Endothelial cell of umbilical vein (primary cell): ENCODE results near the gene EFCAB8. TPM values are rescaled to one million over a fixed set of nuclear protein-coding genes. Genes with fewer than 3 reads are reported as not detected.

ENCODE experiments used
- BruUV-seq: library from RNA; stranded (reverse); fragments of 400-500 nt; replicated peaks from 2 replicates; lab custom pipeline; 2021; lab: Mats Ljungman, UMichigan
- CTCF ChIA-PET: fragments of 300-600, 350-600 bp; sonication (Branson Sonifier 250); formaldehyde crosslinking; loops from one replicate; lab custom pipeline; 2021; ENCODE audit warnings: antibody characterized with exemption, inconsistent platforms; lab: Charles Lee
- POLR2A ChIA-PET: fragments of 300-600, 350-600 bp; sonication (Branson Sonifier 250); formaldehyde crosslinking; loops from one replicate; lab custom pipeline; 2021; ENCODE audit warnings: antibody characterized with exemption, inconsistent platforms; lab: Charles Lee
- DNase-seq: peaks from one replicate; pipeline ENCODE4 v3.0.0-alpha.2; 2011; ENCODE audit warnings: low read depth, low spot score
- FAIRE-seq: peaks from 2 replicates; lab custom pipeline; 2011; peaks lifted over from hg19 to GRCh38; lab: Jason Lieb, UNC
- H2AFZ ChIP-seq: 2 replicates; pipeline ENCODE4 v1.6.0; 2012; ENCODE audit warnings: low read depth, low read length, control low read depth, inconsistent platforms
- H3K27ac ChIP-seq: 2 replicates; pipeline ENCODE4 v1.5.1; 2011; ENCODE audit warnings: low read depth, mild to moderate bottlenecking, control low read depth, low read length, moderate library complexity; ENCODE audit not compliant: insufficient read depth
- H3K27me3 ChIP-seq, 2 experiments: 2 replicates each; pipeline versions ENCODE4 v1.6.0 to v1.6.1; 2011; ENCODE audit warnings: low read length in 2 of 2, mixed read lengths in 1 of 2; ENCODE audit not compliant: control insufficient read depth in 2 of 2, insufficient read depth in 2 of 2
- H3K36me3 ChIP-seq, 2 experiments: 2 replicates in 1 of 2; 3 replicates in 1 of 2; pipeline ENCODE4 v1.5.1; 2011; ENCODE audit warnings: low read length in 2 of 2, mild to moderate bottlenecking in 1 of 2, moderate library complexity in 1 of 2; ENCODE audit not compliant: control insufficient read depth in 2 of 2, insufficient read depth in 2 of 2; ENCODE audit errors: extremely low read depth in 1 of 2
- H3K4me1 ChIP-seq: 3 replicates; pipeline ENCODE4 v1.5.1; 2011; ENCODE audit warnings: mild to moderate bottlenecking, low read length; ENCODE audit not compliant: control insufficient read depth, insufficient read depth; ENCODE audit errors: extremely low read depth
- H3K4me2 ChIP-seq: 2 replicates; pipeline ENCODE4 v1.6.1; 2011; ENCODE audit warnings: low read length, control low read depth, mixed read lengths; ENCODE audit not compliant: insufficient read depth
- H3K4me3 ChIP-seq, 3 experiments: fragments of 200-600 bp in 1 of 3; sonication (generic), shearing (Covaris generic) in 1 of 3; replicated peaks in 1 of 3; 2 replicates each; pipeline ENCODE4 v1.5.1; 2011 to 2016; ENCODE audit warnings: control low read depth in 3 of 3, low read length in 3 of 3, mild to moderate bottlenecking in 2 of 3, inconsistent platforms in 1 of 3, low read depth in 1 of 3, moderate library complexity in 1 of 3; ENCODE audit not compliant: insufficient read depth in 1 of 3
- H3K79me2 ChIP-seq: 2 replicates; pipeline ENCODE4 v1.6.0; 2012; ENCODE audit warnings: low read length, inconsistent platforms; ENCODE audit not compliant: control insufficient read depth, insufficient read depth
- H3K9ac ChIP-seq: replicated peaks from 2 replicates; pipeline ENCODE3; 2011; ENCODE audit warnings: low read length, control low read depth; ENCODE audit not compliant: insufficient read depth; ENCODE audit errors: extremely low read depth
- H3K9me1 ChIP-seq: replicated peaks from 3 replicates; pipeline ENCODE4 v1.6.0; 2011; ENCODE audit warnings: mild to moderate bottlenecking, low read length; ENCODE audit not compliant: control insufficient read depth, insufficient read depth; ENCODE audit errors: extremely low read depth
- H3K9me3 ChIP-seq: replicated peaks from 2 replicates; pipeline ENCODE4 v1.5.1; 2012; ENCODE audit warnings: low read length, inconsistent platforms; ENCODE audit not compliant: control insufficient read depth, insufficient read depth
- H4K20me1 ChIP-seq: replicated peaks from 2 replicates; pipeline ENCODE3; 2011; ENCODE audit warnings: mild to moderate bottlenecking, low read length; ENCODE audit not compliant: control insufficient read depth, insufficient read depth; ENCODE audit errors: extremely low read depth
- EZH2 ChIP-seq: IDR thresholded peaks from 2 replicates; pipeline ENCODE4 v1.6.1; 2012; ENCODE audit warnings: borderline replicate concordance, low read depth, mild to moderate bottlenecking, moderate library complexity, low read length, inconsistent platforms; ENCODE audit not compliant: severe bottlenecking
- FOS ChIP-seq: IDR thresholded peaks from 2 replicates; pipeline ENCODE4 v1.6.1; 2011; ENCODE audit warnings: mild to moderate bottlenecking, low read length, moderate library complexity, borderline replicate concordance; ENCODE audit not compliant: insufficient read depth
- GATA2 ChIP-seq: IDR thresholded peaks from 2 replicates; pipeline ENCODE4 v1.7.0; 2011; ENCODE audit warnings: low read depth, mild to moderate bottlenecking, moderate library complexity, mixed read lengths, low read length; ENCODE audit not compliant: insufficient read length, insufficient read depth
- JUN ChIP-seq: IDR thresholded peaks from 2 replicates; pipeline ENCODE4 v1.6.1; 2011; ENCODE audit warnings: borderline replicate concordance, low read depth; ENCODE audit not compliant: insufficient read length, insufficient read depth
- MYC ChIP-seq: IDR thresholded peaks from one replicate; pipeline ENCODE4 v1.6.1; 2011; ENCODE audit warnings: mild to moderate bottlenecking, low read depth, low read length
- POLR2A ChIP-seq: IDR thresholded peaks from 2 replicates; pipeline ENCODE4 v1.6.1; 2012; ENCODE audit warnings: low read depth, mild to moderate bottlenecking, control low read depth, low read length
- POLR2AphosphoS5 ChIP-seq: IDR thresholded peaks from 2 replicates; pipeline ENCODE4 v1.6.1; 2012; ENCODE audit warnings: low read depth, mild to moderate bottlenecking, control low read depth, low read length, moderate library complexity; ENCODE audit not compliant: insufficient read depth
- dilution Hi-C: fragments of 300-500 bp; cut with MboI; formaldehyde crosslinking; loops from one replicate; pipeline ENCODE4 v1.15.0; 2019; ENCODE audit warnings: low sequenced_read_pairs; ENCODE audit not compliant: extremely low pct_ligation_motif_present
- intact Hi-C: fragments of 100-400 bp; cut with micrococcal nuclease; formaldehyde crosslinking; loops from one replicate; pipeline ENCODE4 v1.10.0; 2022
- polyA plus RNA-seq, 4 experiments: library from polyadenylated mRNA; depleted of rRNA in 3 of 4; stranded (reverse) in 3 of 4; unstranded in 1 of 4; fragments of >200 nt; gene quantifications; 2 replicates each; pipeline versions ENCODE4 v1.2.1 to v1.2.3, GENCODE V29; 2011 to 2012; ENCODE audit warnings: missing spikeins in 1 of 4
- total RNA-seq: library from RNA; stranded (reverse); gene quantifications from 2 replicates; pipeline ENCODE4 v1.2.3, GENCODE V29; 2021
- TF ChIP-seq, protein P1 (sequence below), 2 donors: IDR thresholded peaks; 1 replicate in 1 of 2; 2 replicates in 1 of 2; pipeline ENCODE4 v1.5.1; 2011; ENCODE audit warnings: low read length in 2 of 2, mild to moderate bottlenecking in 2 of 2, moderate library complexity in 2 of 2, control low read depth in 1 of 2, inconsistent platforms in 1 of 2, low read depth in 1 of 2; ENCODE audit not compliant: insufficient read depth in 1 of 2; ENCODE audit errors: extremely low read depth in 1 of 2
- TF ChIP-seq, protein P2 (sequence below): IDR thresholded peaks from 2 replicates; pipeline ENCODE4 v1.6.1; 2011; ENCODE audit not compliant: insufficient read depth, insufficient read length

EFCAB8 gene
- total and polyA plus RNA-seq, 2 donors (not counting 3 experiments of a cell fraction or from before 2014, with no cell fraction given): 0.01 to 0.31 TPM

- H2AFZ ChIP-seq: no peak overlapping the region
- no peak overlapping the region for H3K9ac ChIP-seq
- FAIRE-seq: no peak
- H3K4me2 ChIP-seq: no peak overlapping the region
- H3K9me1 ChIP-seq: no peaks in the 10 kb centered on the region
- H3K4me1 ChIP-seq: no peaks in the 10 kb centered on the region
- intact Hi-C loops: no loop called here
- BruUV-seq: no TSS peak
- POLR2A ChIA-PET: no interaction called here
- H3K27me3 ChIP-seq: no peaks in the 10 kb centered on the region
- H3K4me3 ChIP-seq: no peak overlapping the region
- H4K20me1 ChIP-seq: no peaks in the 10 kb centered on the region
- H3K36me3 ChIP-seq: no peaks in the 10 kb centered on the region
- CTCF ChIA-PET: no interaction called here
- no peaks in the 10 kb centered on the region for H3K79me2 ChIP-seq
- no peak overlapping the region for H3K27ac ChIP-seq
- TF ChIP-seq MYC (no peak), EZH2 (no peak)
- TF ChIP-seq, protein P1, sequence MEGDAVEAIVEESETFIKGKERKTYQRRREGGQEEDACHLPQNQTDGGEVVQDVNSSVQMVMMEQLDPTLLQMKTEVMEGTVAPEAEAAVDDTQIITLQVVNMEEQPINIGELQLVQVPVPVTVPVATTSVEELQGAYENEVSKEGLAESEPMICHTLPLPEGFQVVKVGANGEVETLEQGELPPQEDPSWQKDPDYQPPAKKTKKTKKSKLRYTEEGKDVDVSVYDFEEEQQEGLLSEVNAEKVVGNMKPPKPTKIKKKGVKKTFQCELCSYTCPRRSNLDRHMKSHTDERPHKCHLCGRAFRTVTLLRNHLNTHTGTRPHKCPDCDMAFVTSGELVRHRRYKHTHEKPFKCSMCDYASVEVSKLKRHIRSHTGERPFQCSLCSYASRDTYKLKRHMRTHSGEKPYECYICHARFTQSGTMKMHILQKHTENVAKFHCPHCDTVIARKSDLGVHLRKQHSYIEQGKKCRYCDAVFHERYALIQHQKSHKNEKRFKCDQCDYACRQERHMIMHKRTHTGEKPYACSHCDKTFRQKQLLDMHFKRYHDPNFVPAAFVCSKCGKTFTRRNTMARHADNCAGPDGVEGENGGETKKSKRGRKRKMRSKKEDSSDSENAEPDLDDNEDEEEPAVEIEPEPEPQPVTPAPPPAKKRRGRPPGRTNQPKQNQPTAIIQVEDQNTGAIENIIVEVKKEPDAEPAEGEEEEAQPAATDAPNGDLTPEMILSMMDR (IDR thresholded peaks at IDR 0.05; ENCODE audit: extremely low read depth in 1 of 2, insufficient read depth in 1 of 2, low read depth in 1 of 2, low read length in 2 of 2): no peak
- dilution Hi-C loops: no loop called here
- DNase-seq: no peak
- H3K9me3 ChIP-seq: no peaks in the 10 kb centered on the region
Measured at GRCh38 chr20:32872266-32872665, 13.5 kb downstream of the EFCAB8 start.

- no peaks in the 10 kb centered on the region for H3K79me2 ChIP-seq
- TF ChIP-seq FOS: no peak
- TF ChIP-seq, protein P2, sequence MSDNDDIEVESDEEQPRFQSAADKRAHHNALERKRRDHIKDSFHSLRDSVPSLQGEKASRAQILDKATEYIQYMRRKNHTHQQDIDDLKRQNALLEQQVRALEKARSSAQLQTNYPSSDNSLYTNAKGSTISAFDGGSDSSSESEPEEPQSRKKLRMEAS: no peak
- no peak for TF ChIP-seq MYC
- TF ChIP-seq JUN: no peak
- no peak for TF ChIP-seq POLR2A
- no peak for TF ChIP-seq EZH2
- TF ChIP-seq GATA2: no peak
- TF ChIP-seq, protein P1 (IDR thresholded peaks at IDR 0.05; ENCODE audit: extremely low read depth in 1 of 2, insufficient read depth in 1 of 2, low read depth in 1 of 2, low read length in 2 of 2): no peak
- no peak for TF ChIP-seq POLR2AphosphoS5
- POLR2A ChIA-PET: no interaction called here
- H3K4me1 ChIP-seq: no peaks in the 10 kb centered on the region
- H3K4me2 ChIP-seq: no peak overlapping the region
- FAIRE-seq: no peak
- H2AFZ ChIP-seq: no peak overlapping the region
- no peaks in the 10 kb centered on the region for H3K27me3 ChIP-seq
- CTCF ChIA-PET: interaction anchor here (0.9 kb wide), 2 partner anchors 19 to 27 kb away, joined by 3 read pairs; no protein-coding TSS in a partner anchor
- no peak overlapping the region for H3K27ac ChIP-seq
- DNase-seq: no peak
- no peaks in the 10 kb centered on the region for H3K9me3 ChIP-seq
- no TSS peak for BruUV-seq
- H4K20me1 ChIP-seq: no peaks in the 10 kb centered on the region
- intact Hi-C loops (no loop called here), dilution Hi-C loops (no loop called here)
- no peaks in the 10 kb centered on the region for H3K9me1 ChIP-seq
- H3K9ac ChIP-seq: no peak overlapping the region
- no peak overlapping the region for H3K4me3 ChIP-seq
- no peaks in the 10 kb centered on the region for H3K36me3 ChIP-seq
Measured at GRCh38 chr20:32875673-32876072, 16.9 kb downstream of the EFCAB8 start.
